Caco-2 (cell line): ENCODE data around the gene CGNL1. TPM values are rescaled to one million over a fixed set of nuclear protein-coding genes. Genes with fewer than 3 reads are reported as not detected.

ENCODE experiments used
- BruUV-seq: library from RNA; stranded (reverse); fragments of 400-500 nt; replicated peaks from 2 replicates; lab custom pipeline; 2021; lab: Mats Ljungman, UMichigan
- CTCF ChIA-PET: fragments of 300-600 bp; sonication (Branson Sonifier 250); formaldehyde crosslinking; loops from one replicate; lab custom pipeline; 2022; ENCODE audit warnings: antibody characterized with exemption; lab: Charles Lee
- POLR2A ChIA-PET: fragments of 300-600 bp; sonication (Branson Sonifier 250); formaldehyde crosslinking; loops from one replicate; lab custom pipeline; 2022; ENCODE audit warnings: antibody characterized with exemption; lab: Charles Lee
- DNase-seq, 2 experiments: peaks; one replicate each; pipeline versions ENCODE4 v3.0.0 to v3.0.0-alpha.2; 2020 to 2022
- H3K27me3 ChIP-seq: replicated peaks from 2 replicates; pipeline ENCODE4 v1.6.0; 2011; ENCODE audit warnings: low read length; ENCODE audit not compliant: control insufficient read depth, insufficient read depth
- H3K36me3 ChIP-seq: 2 replicates; pipeline ENCODE4 v1.5.1; 2011; ENCODE audit warnings: low read length; ENCODE audit not compliant: control insufficient read depth, insufficient read depth
- H3K4me1 ChIP-seq: fragments of 250-450 bp; sonication (Bioruptor Pico); 2 replicates; pipeline ENCODE4 v1.5.1; 2020; ENCODE audit warnings: mild to moderate bottlenecking
- H3K4me3 ChIP-seq: 2 replicates; pipeline ENCODE4 v1.5.1; 2011; ENCODE audit warnings: low read depth, mild to moderate bottlenecking, control low read depth, low read length
- H3K9me3 ChIP-seq: fragments of 250-450 bp; sonication (Bioruptor Pico); 2 replicates; pipeline ENCODE4 v1.5.1; 2020; ENCODE audit warnings: mild to moderate bottlenecking, moderate library complexity
- H3K27ac Mint-ChIP-seq: one replicate; pipeline ENCODE4 v1.8.0; 2022; ENCODE audit warnings: mixed read lengths; ENCODE audit not compliant: unreplicated experiment
- H3K27me3 Mint-ChIP-seq: one replicate; pipeline ENCODE4 v1.8.0; 2022; ENCODE audit warnings: mixed read lengths; ENCODE audit not compliant: insufficient read depth, unreplicated experiment
- H3K36me3 Mint-ChIP-seq: one replicate; pipeline ENCODE4 v1.8.0; 2022; ENCODE audit warnings: mild to moderate bottlenecking, mixed read lengths; ENCODE audit not compliant: insufficient read depth, unreplicated experiment
- H3K4me1 Mint-ChIP-seq: one replicate; pipeline ENCODE4 v1.8.0; 2022; ENCODE audit warnings: low read depth, mixed read lengths; ENCODE audit not compliant: unreplicated experiment
- H3K4me3 Mint-ChIP-seq: one replicate; pipeline ENCODE4 v1.8.0; 2022; ENCODE audit warnings: mild to moderate bottlenecking, moderate library complexity, mixed read lengths; ENCODE audit not compliant: unreplicated experiment
- H3K9me3 Mint-ChIP-seq: one replicate; pipeline ENCODE4 v1.8.0; 2022; ENCODE audit warnings: mixed read lengths; ENCODE audit not compliant: unreplicated experiment
- CTCF ChIP-seq, 2 experiments: fragments of 200-600 bp in 1 of 2; IDR thresholded peaks; 1 replicate in 1 of 2; 2 replicates in 1 of 2; pipeline versions ENCODE4 v1.5.1 to v1.8.0; 2011 to 2022; ENCODE audit warnings: antibody characterized with exemption in 1 of 2, control low read depth in 1 of 2, inconsistent platforms in 1 of 2, low read depth in 1 of 2, low read length in 1 of 2, mild to moderate bottlenecking in 1 of 2, moderate library complexity in 1 of 2; ENCODE audit not compliant: insufficient read depth in 1 of 2, severe bottlenecking in 1 of 2, unreplicated experiment in 1 of 2
- intact Hi-C: fragments of 100-400 bp; cut with micrococcal nuclease; formaldehyde crosslinking; loops from one replicate; pipeline ENCODE4 v1.10.0; 2022; ENCODE audit not compliant: unreplicated experiment
- total RNA-seq: library from RNA; stranded (reverse); gene quantifications from 2 replicates; pipeline ENCODE4 v1.2.3, GENCODE V29; 2022

Gene CGNL1
- total RNA-seq, 1 experiment from 2014 or later = 8.3 TPM

- no peaks in the 10 kb centered on the region for H3K27me3 Mint-ChIP-seq
- DNase-seq = no peak
- H3K36me3 Mint-ChIP-seq = peaks cover 4% of the 10 kb centered on the region
- Histone ChIP-seq H3K27me3 (no peaks in the 10 kb centered on the region), H3K9me3 (no peaks in the 10 kb centered on the region), H3K36me3 (no peaks in the 10 kb centered on the region), H3K4me1 (no peaks in the 10 kb centered on the region), H3K4me3 (no peak overlapping the region)
- H3K4me3 Mint-ChIP-seq = no peak overlapping the region
- no peaks in the 10 kb centered on the region for H3K4me1 Mint-ChIP-seq
- H3K9me3 Mint-ChIP-seq = no peaks in the 10 kb centered on the region
- TF ChIP-seq CTCF (IDR thresholded peaks at IDR 0.05; ENCODE audit: insufficient read depth in 1 of 2, low read depth in 1 of 2, low read length in 1 of 2, severe bottlenecking in 1 of 2, unreplicated experiment in 1 of 2) = no peak
- no TSS peak for BruUV-seq
- ChIA-PET CTCF (no interaction called here), POLR2A (no interaction called here)
- no peak overlapping the region for H3K27ac Mint-ChIP-seq
- intact Hi-C loops = no loop called here
Measured at GRCh38 chr15:57517030-57517671, 140.8 kb downstream of the CGNL1 start.

- H3K27ac Mint-ChIP-seq = no peak overlapping the region
- peaks cover 6% of the 10 kb centered on the region for H3K36me3 Mint-ChIP-seq
- no peak overlapping the region for H3K4me3 Mint-ChIP-seq
- TF ChIP-seq CTCF (IDR thresholded peaks at IDR 0.05; ENCODE audit: insufficient read depth in 1 of 2, low read depth in 1 of 2, low read length in 1 of 2, severe bottlenecking in 1 of 2, unreplicated experiment in 1 of 2) = no peak
- H3K27me3 ChIP-seq = no peaks in the 10 kb centered on the region
- no peaks in the 10 kb centered on the region for H3K36me3 ChIP-seq
- no peak for DNase-seq
- intact Hi-C loops = no loop called here
- H3K27me3 Mint-ChIP-seq = no peaks in the 10 kb centered on the region
- H3K9me3 ChIP-seq = no peaks in the 10 kb centered on the region
- H3K4me3 ChIP-seq = no peak overlapping the region
- no peaks in the 10 kb centered on the region for H3K9me3 Mint-ChIP-seq
- H3K4me1 ChIP-seq = no peaks in the 10 kb centered on the region
- H3K4me1 Mint-ChIP-seq = no peaks in the 10 kb centered on the region
- ChIA-PET CTCF (interaction anchor here (1.1 kb wide), 1 partner anchor 173 kb away, joined by 4 read pairs; no protein-coding TSS in a partner anchor), POLR2A (no interaction called here)
- BruUV-seq = no TSS peak
Measured at GRCh38 chr15:57518779-57519405, 142.6 kb downstream of the CGNL1 start.

- no peaks in the 10 kb centered on the region for H3K36me3 ChIP-seq
Measured at GRCh38 chr15:57519806-57520205, 143.5 kb downstream of the CGNL1 start.

More at GRCh38 chr15:57519806-57520205, 143.5 kb downstream of the CGNL1 start:
- no peaks in the 10 kb centered on the region for H3K27me3 ChIP-seq
- peaks cover 6% of the 10 kb centered on the region for H3K36me3 Mint-ChIP-seq
- no peaks in the 10 kb centered on the region for H3K27me3 Mint-ChIP-seq
- no peak for TF ChIP-seq CTCF (IDR thresholded peaks at IDR 0.05; ENCODE audit: insufficient read depth in 1 of 2, low read depth in 1 of 2, low read length in 1 of 2, severe bottlenecking in 1 of 2, unreplicated experiment in 1 of 2)
- no peak for DNase-seq
- no peaks in the 10 kb centered on the region for H3K4me1 Mint-ChIP-seq
- no TSS peak for BruUV-seq
- intact Hi-C loops = loop anchor here (10.0 kb wide), 1 partner anchor 365 kb away; no protein-coding TSS in a partner anchor
- H3K9me3 ChIP-seq = no peaks in the 10 kb centered on the region
- H3K4me3 Mint-ChIP-seq = no peak overlapping the region
- POLR2A ChIA-PET = no interaction called here
- H3K4me3 ChIP-seq = no peak overlapping the region
- H3K4me1 ChIP-seq = no peaks in the 10 kb centered on the region
- H3K27ac Mint-ChIP-seq = no peak overlapping the region
- no peaks in the 10 kb centered on the region for H3K9me3 Mint-ChIP-seq
- CTCF ChIA-PET = interaction anchor here (1.1 to 1.4 kb wide), 2 partner anchors 174 kb away, joined by 4 to 5 read pairs; no protein-coding TSS in a partner anchor
